A549 (cell line): ENCODE results near the gene CEP164. TPM values are rescaled to one million over a fixed set of nuclear protein-coding genes. Genes with fewer than 3 reads are reported as not detected.
"Not testable (repeated sequence)": the region's sequence is repeated elsewhere in the genome, so short reads cannot be mapped to it uniquely, and the experiment has no call there.

Experiments
- ATAC-seq, 2 experiments: fragments of 200-7000 bp in 1 of 2; fragments of >200 bp in 1 of 2; cut with Nextera tagmentation in 1 of 2; cut with Tn5 transposase in 1 of 2; 3 replicates each; pipeline versions ENCODE4 v1.8.0 to v1.9.1; 2018 to 2020; ENCODE audit warnings: mild to moderate bottlenecking in 1 of 2, moderate library complexity in 1 of 2
- CTCF ChIA-PET: fragments of 300-600 bp; sonication (Branson Sonifier 250); formaldehyde crosslinking; extraction: SDS; loops from one replicate; lab custom pipeline; 2021; ENCODE audit warnings: antibody characterized with exemption, inconsistent platforms; lab: Yijun Ruan, JAX
- POLR2A ChIA-PET: fragments of 350-600 bp; formaldehyde crosslinking; extraction: SDS; loops from one replicate; lab custom pipeline; 2021; ENCODE audit warnings: antibody characterized with exemption, inconsistent platforms; lab: Yijun Ruan, JAX
- DNase-seq, 2 experiments: peaks; one replicate each; pipeline versions ENCODE4 v3.0.0 to v3.0.0-alpha.2; 2011 to 2016; ENCODE audit warnings: low read depth in 1 of 2, low spot score in 1 of 2
- FAIRE-seq: peaks from 2 replicates; lab custom pipeline; 2011; peaks lifted over from hg19 to GRCh38; lab: Jason Lieb, UNC
- H3K27ac ChIP-seq, 2 experiments: fragments of >200 bp; sonication (Bioruptor Twin); formaldehyde crosslinking; 3 replicates each; pipeline ENCODE4 v1.5.1; 2016 to 2017
- H3K4me1 ChIP-seq: fragments of >200 bp; sonication (Bioruptor Twin); formaldehyde crosslinking; 3 replicates; pipeline ENCODE4 v1.6.1; 2016
- H3K4me2 ChIP-seq: fragments of >200 bp; sonication (Bioruptor Twin); formaldehyde crosslinking; 3 replicates; pipeline ENCODE4 v1.6.1; 2016
- H3K4me3 ChIP-seq: fragments of >200 bp; sonication (Bioruptor Twin); formaldehyde crosslinking; 3 replicates; pipeline ENCODE4 v1.5.1; 2016
- H3K9me3 ChIP-seq: fragments of >200 bp; sonication (Bioruptor Twin); formaldehyde crosslinking; 3 replicates; pipeline ENCODE4 v1.6.1; 2016
- CBX2 ChIP-seq: fragments of 200-600 bp; sonication (generic); IDR thresholded peaks from 2 replicates; pipeline ENCODE4 v1.6.1; 2016; ENCODE audit warnings: low read depth, mild to moderate bottlenecking, borderline replicate concordance
- CBX8 ChIP-seq: fragments of 200-600 bp; sonication (generic); IDR thresholded peaks from 2 replicates; pipeline ENCODE4 v1.6.1; 2016
- CEBPB ChIP-seq, 2 experiments: fragments of >200 bp in 1 of 2; sonication (Bioruptor Twin) in 1 of 2; formaldehyde crosslinking in 1 of 2; IDR thresholded peaks; 2 replicates each; pipeline ENCODE4 v1.6.1; 2012 to 2016
- CHD4 ChIP-seq: fragments of 200-600 bp; sonication (generic); IDR thresholded peaks from 2 replicates; pipeline ENCODE4 v1.6.1; 2016; ENCODE audit warnings: antibody characterized with exemption, mild to moderate bottlenecking, borderline replicate concordance
- EHF ChIP-seq: fragments of 250-450 bp; sonication (Bioruptor Pico); IDR thresholded peaks from 2 replicates; pipeline ENCODE4 v1.5.0; 2020; ENCODE audit warnings: mild to moderate bottlenecking
- EHMT2 ChIP-seq: fragments of 200-600 bp; sonication (generic); IDR thresholded peaks from 2 replicates; pipeline ENCODE4 v1.6.1; 2016; ENCODE audit warnings: antibody characterized with exemption, low read depth, mild to moderate bottlenecking, moderate library complexity
- FOXS1 ChIP-seq: fragments of 250-450 bp; sonication (Bioruptor Pico); IDR thresholded peaks from 2 replicates; pipeline ENCODE4 v1.5.0; 2020; ENCODE audit warnings: mild to moderate bottlenecking, moderate library complexity
- GATA3 ChIP-seq: IDR thresholded peaks from 2 replicates; pipeline ENCODE4 v1.6.1; 2012; ENCODE audit warnings: borderline replicate concordance
- HDAC2 ChIP-seq: fragments of 200-600 bp; sonication (generic); IDR thresholded peaks from 2 replicates; pipeline ENCODE4 v1.6.1; 2016
- HOXB13 ChIP-seq: fragments of 250-450 bp; sonication (Bioruptor Pico); IDR thresholded peaks from 2 replicates; pipeline ENCODE4 v1.5.0; 2020; ENCODE audit warnings: low read depth, mild to moderate bottlenecking, moderate library complexity
- HOXB5 ChIP-seq: fragments of 250-450 bp; sonication (Bioruptor Pico); IDR thresholded peaks from 2 replicates; pipeline ENCODE4 v1.5.0; 2020; ENCODE audit warnings: mild to moderate bottlenecking, moderate library complexity
- KDM1A ChIP-seq: fragments of 200-600 bp; sonication (generic); IDR thresholded peaks from 2 replicates; pipeline ENCODE4 v1.6.1; 2016; ENCODE audit warnings: low read depth, mild to moderate bottlenecking
- KDM5A ChIP-seq: fragments of 200-600 bp; sonication (generic); IDR thresholded peaks from 2 replicates; pipeline ENCODE4 v1.6.1; 2016; ENCODE audit warnings: antibody characterized with exemption, mild to moderate bottlenecking
- MAFK ChIP-seq: fragments of 450-650 bp; IDR thresholded peaks from 2 replicates; pipeline ENCODE4 v1.6.1; 2014; ENCODE audit not compliant: partially characterized antibody
- MAZ ChIP-seq: fragments of 150-350 bp; IDR thresholded peaks from 2 replicates; pipeline ENCODE4 v1.6.1; 2014; ENCODE audit warnings: antibody characterized with exemption, low read depth, low read length, borderline replicate concordance
- NR3C1 ChIP-seq: fragments of >200 bp; sonication (Bioruptor Twin); formaldehyde crosslinking; IDR thresholded peaks from 3 replicates; pipeline ENCODE4 v1.6.1; 2017
- POLR2A ChIP-seq: IDR thresholded peaks from 2 replicates; pipeline ENCODE4 v1.6.1; 2012; ENCODE audit warnings: mild to moderate bottlenecking, low read length
- POLR2AphosphoS2 ChIP-seq: conservative IDR thresholded peaks from 2 replicates; pipeline ENCODE4 v1.6.1; 2012; ENCODE audit warnings: low read length, improper control_type of control experiment, inconsistent platforms
- TFCP2L1 ChIP-seq: fragments of 250-450 bp; sonication (Bioruptor Pico); IDR thresholded peaks from 2 replicates; pipeline ENCODE4 v1.5.0; 2021; ENCODE audit warnings: mild to moderate bottlenecking
- TP53 ChIP-seq: fragments of 250-450 bp; sonication (Bioruptor Pico); IDR thresholded peaks from 2 replicates; pipeline ENCODE4 v1.5.0; 2021; ENCODE audit warnings: mild to moderate bottlenecking, moderate library complexity
- ZC3H11A ChIP-seq: fragments of 450-650 bp; IDR thresholded peaks from 2 replicates; pipeline ENCODE4 v1.6.1; 2014; ENCODE audit warnings: antibody characterized with exemption, mild to moderate bottlenecking
- WGBS: methylation state at CpG from one replicate; pipeline ENCODE4 v1.1.6; 2017; ENCODE audit errors: missing lambda C conversion rate; 5-methylcytosine and 5-hydroxymethylcytosine counted together
- polyA plus RNA-seq, 4 experiments: library from polyadenylated mRNA; depleted of rRNA in 3 of 4; stranded (reverse); fragments of >200 nt; fragmentation: RNase III in 1 of 4; extraction: RNeasy Plus Mini Kit Qiagen cat#74134 plus additional on column Dnase treatment in 1 of 4; gene quantifications; 2 replicates in 3 of 4; 3 replicates in 1 of 4; pipeline ENCODE4 v1.2.3, GENCODE V29; 2011 to 2017
- TF ChIP-seq, protein P1 (sequence below): fragments of 150-350 bp; IDR thresholded peaks from 2 replicates; pipeline ENCODE4 v1.6.1; 2014; ENCODE audit warnings: low read depth, mild to moderate bottlenecking, low read length
- TF ChIP-seq, protein P2 (sequence below): IDR thresholded peaks from 2 replicates; pipeline ENCODE4 v1.6.1; 2012
- TF ChIP-seq, protein P3 (sequence below): fragments of 450-650 bp; IDR thresholded peaks from 2 replicates; pipeline ENCODE4 v1.6.1; 2014; ENCODE audit warnings: antibody characterized with exemption
- TF ChIP-seq, protein P4 (sequence below): fragments of >200 bp; sonication (Bioruptor Twin); formaldehyde crosslinking; IDR thresholded peaks from 3 replicates; pipeline ENCODE4 v1.5.1; 2016
- TF ChIP-seq, protein P5 (sequence below): IDR thresholded peaks from 2 replicates; pipeline ENCODE4 v1.6.1; 2012; ENCODE audit warnings: low read depth, borderline replicate concordance

The CEP164 gene
- polyA plus RNA-seq, 2 of the 4 experiments (the other 2 are of a cell fraction) = 17.4 to 19.6 TPM

DNA sequence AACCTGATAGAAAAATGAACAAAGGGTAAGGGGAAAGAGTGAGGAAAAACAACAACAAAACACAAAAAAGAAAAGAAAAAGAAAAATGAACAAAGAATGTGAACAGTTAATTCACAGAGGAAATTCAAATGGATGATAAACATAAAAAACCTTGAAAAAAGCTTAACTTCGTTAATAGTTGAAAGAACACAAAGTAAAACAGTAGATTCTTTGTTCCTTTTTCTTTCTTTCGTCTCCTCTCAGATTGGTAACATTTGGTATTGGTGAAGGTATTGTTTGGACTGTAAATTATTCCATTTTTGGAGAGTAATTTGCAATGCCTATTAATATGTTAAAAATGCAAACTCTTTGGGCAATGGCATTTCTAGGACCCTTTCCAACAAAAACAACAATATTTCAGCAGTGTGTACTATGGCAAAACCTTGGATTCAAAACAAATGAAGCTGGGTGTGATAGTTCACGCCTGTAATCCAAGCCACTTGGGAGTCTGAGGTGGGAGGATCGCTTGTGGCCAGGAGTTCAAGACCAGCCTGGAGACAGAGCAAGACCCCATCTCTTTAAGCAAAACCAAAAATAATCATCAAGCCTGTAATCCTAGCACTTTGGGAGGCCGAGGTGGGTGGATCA, 8.3 kb upstream of the CEP164 start:
- ChIA-PET CTCF (no interaction called here), POLR2A (no interaction called here)
- no peak for ATAC-seq

DNA sequence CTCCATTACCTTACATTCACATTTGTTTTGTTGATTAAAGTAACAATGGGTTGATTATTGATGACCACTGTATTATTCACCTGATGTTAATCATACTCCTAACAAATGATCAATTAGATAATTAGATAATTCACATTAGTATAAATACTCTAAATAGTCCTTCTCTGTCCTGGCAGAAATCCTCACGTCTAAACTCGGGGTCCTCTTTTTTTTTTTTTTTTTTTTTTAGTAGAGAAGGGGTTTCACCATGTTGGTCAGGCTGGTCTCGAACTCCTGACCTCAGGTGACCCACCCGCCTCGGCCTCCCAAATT, 443 bp upstream of the CEP164 start:
- CTCF ChIA-PET = interaction anchor here (1.0 kb wide), 1 partner anchor 11 kb away, joined by 3 read pairs; the partner anchor contains the start of gene BACE1

More for the DNA sequence above, 8.3 kb upstream of the CEP164 start:
- no peak overlapping the region for H3K4me2 ChIP-seq
- H3K9me3 ChIP-seq = no peaks in the 10 kb centered on the region
- FAIRE-seq (no peak), DNase-seq (no peak)
- 72% methylated on average over 5 of the region's 5 CpGs for WGBS
- TF ChIP-seq HDAC2 (no peak), KDM1A (no peak), HOXB13 (CRISPR knock-in tag) (no peak), TP53 (no peak), ZC3H11A (no peak), CBX2 (no peak), EHMT2 (no peak), CHD4 (no peak), TFCP2L1 (CRISPR knock-in tag) (no peak), POLR2AphosphoS2 (no peak), EHF (CRISPR knock-in tag) (no peak), NR3C1 (no peak), KDM5A (no peak)
- TF ChIP-seq, protein P1, sequence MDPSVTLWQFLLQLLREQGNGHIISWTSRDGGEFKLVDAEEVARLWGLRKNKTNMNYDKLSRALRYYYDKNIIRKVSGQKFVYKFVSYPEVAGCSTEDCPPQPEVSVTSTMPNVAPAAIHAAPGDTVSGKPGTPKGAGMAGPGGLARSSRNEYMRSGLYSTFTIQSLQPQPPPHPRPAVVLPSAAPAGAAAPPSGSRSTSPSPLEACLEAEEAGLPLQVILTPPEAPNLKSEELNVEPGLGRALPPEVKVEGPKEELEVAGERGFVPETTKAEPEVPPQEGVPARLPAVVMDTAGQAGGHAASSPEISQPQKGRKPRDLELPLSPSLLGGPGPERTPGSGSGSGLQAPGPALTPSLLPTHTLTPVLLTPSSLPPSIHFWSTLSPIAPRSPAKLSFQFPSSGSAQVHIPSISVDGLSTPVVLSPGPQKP = no peak
- TF ChIP-seq, protein P2, sequence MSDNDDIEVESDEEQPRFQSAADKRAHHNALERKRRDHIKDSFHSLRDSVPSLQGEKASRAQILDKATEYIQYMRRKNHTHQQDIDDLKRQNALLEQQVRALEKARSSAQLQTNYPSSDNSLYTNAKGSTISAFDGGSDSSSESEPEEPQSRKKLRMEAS = no peak
- no peaks in the 10 kb centered on the region for H3K4me1 ChIP-seq
- no peak overlapping the region for H3K27ac ChIP-seq
- H3K4me3 ChIP-seq = no peak overlapping the region

DNA sequence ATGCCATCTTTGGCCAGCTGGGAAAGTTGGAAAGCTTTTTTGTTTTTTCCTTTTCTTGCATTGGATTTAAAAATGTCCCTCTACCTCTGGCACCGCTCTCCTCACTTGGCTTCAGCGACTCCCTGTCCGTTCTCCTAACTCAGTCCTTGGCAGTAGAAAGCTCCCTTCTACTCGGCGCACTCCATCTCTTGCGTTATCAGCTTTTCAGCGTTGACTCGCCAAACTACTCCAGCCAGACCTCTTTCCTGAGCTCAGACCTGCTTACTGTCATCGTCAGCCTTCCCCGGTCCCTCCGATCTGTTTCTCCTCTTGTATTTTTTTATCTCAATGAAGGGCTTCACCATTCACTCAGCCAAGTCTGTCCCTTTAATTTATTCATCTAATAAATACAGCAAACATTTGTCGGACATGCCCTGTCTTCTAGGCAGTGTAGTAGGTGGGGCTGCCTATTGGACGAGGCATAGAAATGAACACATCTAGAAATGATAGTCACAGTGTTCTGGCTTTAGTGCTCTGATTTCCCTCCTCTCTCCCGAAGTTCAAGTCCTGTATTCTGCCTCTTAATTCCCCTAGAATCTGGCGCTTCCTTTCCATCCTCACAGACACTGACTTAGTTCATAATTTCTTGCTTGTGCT, 839 bp downstream of the CEP164 start:
- H3K4me3 ChIP-seq = peak overlapping the region; percentile 68
- ATAC-seq (peak; percentile 30 to 56; a peak in 5 of 6 replicates), DNase-seq (no peak), FAIRE-seq (no peak)
- peaks cover 8% of the 10 kb centered on the region; the same call in 2 of the 3 replicates for H3K4me1 ChIP-seq
- no peak for TF ChIP-seq CBX8
- TF ChIP-seq MAZ = no peak
- TF ChIP-seq, protein P1 = no peak
- TF ChIP-seq, protein P3, sequence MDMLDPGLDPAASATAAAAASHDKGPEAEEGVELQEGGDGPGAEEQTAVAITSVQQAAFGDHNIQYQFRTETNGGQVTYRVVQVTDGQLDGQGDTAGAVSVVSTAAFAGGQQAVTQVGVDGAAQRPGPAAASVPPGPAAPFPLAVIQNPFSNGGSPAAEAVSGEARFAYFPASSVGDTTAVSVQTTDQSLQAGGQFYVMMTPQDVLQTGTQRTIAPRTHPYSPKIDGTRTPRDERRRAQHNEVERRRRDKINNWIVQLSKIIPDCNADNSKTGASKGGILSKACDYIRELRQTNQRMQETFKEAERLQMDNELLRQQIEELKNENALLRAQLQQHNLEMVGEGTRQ = no peak
- TF ChIP-seq HOXB5 (CRISPR knock-in tag) = no peak
- no peak for TF ChIP-seq FOXS1
- no peak for TF ChIP-seq POLR2A
- no peak for TF ChIP-seq MAFK
- TF ChIP-seq, protein P2 = no peak
- TF ChIP-seq, protein P4, sequence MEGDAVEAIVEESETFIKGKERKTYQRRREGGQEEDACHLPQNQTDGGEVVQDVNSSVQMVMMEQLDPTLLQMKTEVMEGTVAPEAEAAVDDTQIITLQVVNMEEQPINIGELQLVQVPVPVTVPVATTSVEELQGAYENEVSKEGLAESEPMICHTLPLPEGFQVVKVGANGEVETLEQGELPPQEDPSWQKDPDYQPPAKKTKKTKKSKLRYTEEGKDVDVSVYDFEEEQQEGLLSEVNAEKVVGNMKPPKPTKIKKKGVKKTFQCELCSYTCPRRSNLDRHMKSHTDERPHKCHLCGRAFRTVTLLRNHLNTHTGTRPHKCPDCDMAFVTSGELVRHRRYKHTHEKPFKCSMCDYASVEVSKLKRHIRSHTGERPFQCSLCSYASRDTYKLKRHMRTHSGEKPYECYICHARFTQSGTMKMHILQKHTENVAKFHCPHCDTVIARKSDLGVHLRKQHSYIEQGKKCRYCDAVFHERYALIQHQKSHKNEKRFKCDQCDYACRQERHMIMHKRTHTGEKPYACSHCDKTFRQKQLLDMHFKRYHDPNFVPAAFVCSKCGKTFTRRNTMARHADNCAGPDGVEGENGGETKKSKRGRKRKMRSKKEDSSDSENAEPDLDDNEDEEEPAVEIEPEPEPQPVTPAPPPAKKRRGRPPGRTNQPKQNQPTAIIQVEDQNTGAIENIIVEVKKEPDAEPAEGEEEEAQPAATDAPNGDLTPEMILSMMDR = no peak
- no peak for TF ChIP-seq CEBPB (IDR thresholded peaks at IDR 0.05)
- no peak for TF ChIP-seq GATA3
- TF ChIP-seq CHD4 = no peak
- TF ChIP-seq, protein P5, sequence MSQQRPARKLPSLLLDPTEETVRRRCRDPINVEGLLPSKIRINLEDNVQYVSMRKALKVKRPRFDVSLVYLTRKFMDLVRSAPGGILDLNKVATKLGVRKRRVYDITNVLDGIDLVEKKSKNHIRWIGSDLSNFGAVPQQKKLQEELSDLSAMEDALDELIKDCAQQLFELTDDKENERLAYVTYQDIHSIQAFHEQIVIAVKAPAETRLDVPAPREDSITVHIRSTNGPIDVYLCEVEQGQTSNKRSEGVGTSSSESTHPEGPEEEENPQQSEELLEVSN = no peak
- no peak for TF ChIP-seq POLR2AphosphoS2
- TF ChIP-seq NR3C1 = no peak
- H3K4me2 ChIP-seq = peak overlapping the region; percentile 89
- CTCF ChIA-PET = no interaction called here
- peak overlapping the region; percentile 90 to 95 for H3K27ac ChIP-seq
- no peaks in the 10 kb centered on the region for H3K9me3 ChIP-seq
- WGBS = 9% methylated on average over 15 of the region's 15 CpGs
- POLR2A ChIA-PET = interaction anchor here (1.2 kb wide), 1 partner anchor 97 kb away, joined by 4 read pairs; the partner anchor contains the start of gene PCSK7

More for the DNA sequence above, 443 bp upstream of the CEP164 start:
- POLR2A ChIA-PET = interaction anchor here (0.6 to 1.2 kb wide), 4 partner anchors 13 to 552 kb away, joined by 3 to 5 read pairs (median 4); partner anchors contain the start of gene PCSK7
- not testable (repeated sequence) for DNase-seq, H3K9me3 ChIP-seq, ATAC-seq, FAIRE-seq, H3K4me1 ChIP-seq
- H3K27ac ChIP-seq = peak overlapping the region; percentile 90 to 95
- H3K4me3 ChIP-seq = peak overlapping the region; percentile 68
- WGBS = 2% methylated on average over 5 of the region's 5 CpGs
- peak overlapping the region; percentile 52 for H3K4me2 ChIP-seq
